ENCODE results near the gene PTEN. TPM values are rescaled to one million over a fixed set of nuclear protein-coding genes. Genes with fewer than 3 reads are reported as not detected.
"Not testable (repeated sequence)": the region's sequence is repeated elsewhere in the genome, so short reads cannot be mapped to it uniquely, and the experiment has no call there.

The PTEN gene
- total RNA-seq, 1 donor from 2014 or later, result 86.1 TPM

DNA sequence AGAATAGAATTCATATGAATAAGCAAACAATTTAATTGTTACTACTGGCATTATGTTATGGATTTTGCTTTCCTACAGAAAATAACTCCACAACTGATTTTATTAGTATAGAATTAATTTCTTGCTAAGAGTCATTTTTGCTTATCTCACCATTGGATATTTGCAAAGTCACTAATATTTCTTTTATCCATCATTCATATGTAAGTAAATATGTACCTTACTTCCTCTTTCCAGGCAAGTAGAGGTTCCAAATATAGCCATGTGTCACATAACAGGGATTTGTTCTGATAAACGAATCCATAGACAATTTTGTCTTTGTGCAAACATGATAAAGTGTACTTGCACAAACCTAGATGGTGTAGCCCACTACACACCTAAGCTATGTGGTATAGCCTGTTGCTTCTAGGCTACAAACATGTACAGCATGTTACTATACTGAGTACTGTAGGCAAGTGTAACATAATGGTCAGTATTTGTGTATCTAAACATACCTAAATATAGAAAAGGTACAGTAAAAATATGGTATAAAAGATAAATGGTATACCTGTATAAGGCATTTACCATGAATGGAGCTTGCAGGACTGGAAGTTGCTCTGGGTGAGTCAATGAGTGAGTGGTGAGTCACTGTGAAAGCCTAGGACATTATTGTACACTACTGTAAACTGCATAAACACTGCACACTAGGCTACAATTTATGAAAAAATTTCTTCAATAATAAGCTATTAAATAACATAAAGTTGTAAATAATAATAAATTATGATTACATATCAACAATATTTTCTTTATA lies 18.4 kb upstream of the PTEN start:
- intact Hi-C loops (cut with micrococcal nuclease), result no loop called here

DNA sequence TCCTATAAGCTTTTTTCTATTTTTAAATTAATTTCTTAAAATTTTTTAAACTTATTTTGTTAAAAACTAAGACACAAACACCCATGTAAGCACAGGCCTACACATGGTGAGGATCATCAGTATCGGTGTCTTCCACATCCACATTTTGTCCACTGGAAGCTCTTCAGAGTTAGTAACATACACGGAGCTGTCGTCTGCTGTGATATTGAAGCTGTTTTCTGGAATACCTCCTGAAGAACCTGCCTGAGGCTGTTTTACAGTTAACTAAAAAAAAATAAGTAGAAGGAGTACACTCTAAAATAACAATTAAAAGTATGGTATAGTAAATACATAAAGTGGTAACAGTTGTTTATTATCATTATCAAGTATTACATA lies 17.8 kb upstream of the PTEN start:
- intact Hi-C loops (cut with micrococcal nuclease), result no loop called here

DNA sequence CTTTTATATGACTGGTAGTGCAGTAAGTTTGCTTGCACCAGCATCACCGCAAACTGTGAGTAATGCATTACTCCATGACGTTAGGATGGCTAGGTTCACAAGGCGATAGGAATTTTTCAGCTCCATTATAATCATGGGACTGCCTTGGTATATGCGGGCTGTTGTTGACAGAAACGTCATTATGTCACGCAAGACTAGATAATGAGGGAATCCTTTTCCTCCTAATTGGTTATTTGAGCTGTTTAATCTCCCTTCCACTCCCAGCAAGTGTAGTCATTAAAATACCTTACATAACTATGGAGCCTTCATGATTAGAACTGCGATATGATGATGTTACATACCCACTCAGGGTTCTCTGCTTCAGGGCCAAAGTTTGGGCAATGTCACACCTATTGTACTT lies 17.4 kb upstream of the PTEN start:
- intact Hi-C loops (cut with micrococcal nuclease), result no loop called here

DNA sequence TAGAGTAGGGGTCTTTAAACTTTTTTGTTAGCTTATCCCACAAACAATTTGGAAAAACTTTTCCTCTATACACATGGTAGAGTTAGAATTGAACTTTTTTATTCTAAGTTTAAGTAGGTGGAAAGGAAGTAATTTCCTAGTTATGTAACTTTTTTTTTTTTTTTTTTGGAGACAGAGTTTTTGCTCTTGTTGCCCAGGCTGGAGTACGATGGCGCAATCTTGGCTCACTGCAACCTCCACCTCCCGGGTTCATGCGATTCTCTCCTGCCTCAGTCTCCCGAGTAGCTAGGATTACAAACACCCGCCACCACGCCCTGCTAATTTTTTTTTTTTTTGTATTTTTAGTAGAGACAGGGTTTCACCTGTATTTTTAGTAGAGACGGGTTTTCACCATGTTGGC lies 16.7 kb upstream of the PTEN start:
- intact Hi-C loops (cut with micrococcal nuclease), result not testable (repeated sequence)

DNA sequence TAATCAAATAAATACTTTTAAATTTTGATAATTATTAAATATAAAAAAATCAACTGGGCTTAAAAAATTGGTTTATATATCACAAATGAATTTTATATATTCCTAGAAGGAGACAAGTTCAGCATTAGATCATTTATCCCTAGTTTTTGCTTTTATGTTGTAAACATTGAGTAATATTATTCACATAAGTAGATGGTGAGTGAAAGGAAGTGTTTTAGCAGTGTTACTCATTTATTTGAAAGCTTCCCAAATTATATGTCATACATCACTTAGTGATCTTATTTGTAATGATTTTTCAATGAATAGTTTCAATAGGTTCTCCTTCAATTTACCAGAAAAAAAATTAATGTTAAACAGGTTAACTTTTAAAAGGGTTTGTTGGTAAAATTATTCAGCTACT lies 15.9 kb upstream of the PTEN start:
- intact Hi-C loops (cut with micrococcal nuclease), result no loop called here

DNA sequence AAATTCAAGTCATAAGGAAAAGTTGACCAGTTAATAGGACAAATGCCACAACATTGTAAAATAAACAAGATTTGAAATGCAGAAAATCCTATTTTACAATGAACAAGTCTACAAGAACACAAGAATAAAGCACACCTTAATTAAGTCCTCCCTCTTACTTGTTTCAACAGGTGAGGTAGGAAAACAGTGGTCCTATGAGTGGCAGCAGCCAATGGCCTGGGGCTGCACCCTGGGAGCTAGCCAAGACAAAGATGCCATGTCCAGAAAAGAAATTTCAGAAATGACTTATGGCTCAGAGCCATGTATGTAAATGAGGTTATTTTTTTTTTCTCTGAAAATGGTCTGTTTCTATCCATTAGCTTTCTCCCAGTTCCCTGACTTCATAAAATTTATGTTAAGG lies 14.4 kb upstream of the PTEN start:
- intact Hi-C loops (cut with micrococcal nuclease), result no loop called here

DNA sequence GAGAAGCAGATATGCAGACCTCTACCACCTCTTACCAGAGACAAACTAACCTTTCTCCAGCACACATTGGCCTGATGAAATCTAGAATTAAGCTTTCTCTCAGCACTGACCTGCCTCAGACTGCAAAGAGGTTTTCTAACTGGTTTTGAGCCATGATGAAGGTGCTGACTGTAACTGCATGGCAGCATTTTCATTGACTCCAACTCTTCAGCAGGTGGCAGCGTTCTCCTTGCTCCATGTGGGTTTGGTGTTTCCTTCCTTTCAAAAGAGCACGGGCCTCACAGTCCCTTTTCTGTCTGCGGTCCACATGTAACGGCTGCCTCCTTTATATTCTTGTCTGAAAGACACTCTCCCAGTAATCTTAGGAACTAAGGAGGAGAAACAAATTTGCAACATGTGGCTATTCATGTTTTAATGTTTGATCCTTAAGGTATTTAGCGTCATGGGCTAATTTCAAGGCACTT lies 12.7 kb upstream of the PTEN start:
- intact Hi-C loops (cut with micrococcal nuclease), result loop anchor here (1.0 kb wide), 1 partner anchor 703 kb away; no protein-coding TSS in a partner anchor

DNA sequence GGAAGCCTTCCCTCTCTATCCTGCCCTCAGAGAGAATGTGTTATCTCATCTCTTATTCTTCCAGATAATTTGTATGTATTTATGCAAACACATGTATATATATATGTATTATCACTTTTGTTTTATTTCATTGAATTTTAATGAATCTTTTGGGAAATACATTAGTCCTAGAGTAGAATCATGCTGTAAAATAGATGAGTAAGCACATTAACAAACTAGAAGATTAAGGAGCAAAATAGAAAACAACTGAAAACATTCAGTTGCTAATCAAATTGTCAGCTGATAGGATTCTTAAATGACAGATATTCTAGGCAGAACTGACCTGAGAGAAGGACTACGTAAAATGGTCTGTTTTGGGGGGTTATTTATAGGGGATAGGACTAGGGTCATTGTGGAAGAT lies 11.3 kb upstream of the PTEN start:
- intact Hi-C loops (cut with micrococcal nuclease), result no loop called here

DNA sequence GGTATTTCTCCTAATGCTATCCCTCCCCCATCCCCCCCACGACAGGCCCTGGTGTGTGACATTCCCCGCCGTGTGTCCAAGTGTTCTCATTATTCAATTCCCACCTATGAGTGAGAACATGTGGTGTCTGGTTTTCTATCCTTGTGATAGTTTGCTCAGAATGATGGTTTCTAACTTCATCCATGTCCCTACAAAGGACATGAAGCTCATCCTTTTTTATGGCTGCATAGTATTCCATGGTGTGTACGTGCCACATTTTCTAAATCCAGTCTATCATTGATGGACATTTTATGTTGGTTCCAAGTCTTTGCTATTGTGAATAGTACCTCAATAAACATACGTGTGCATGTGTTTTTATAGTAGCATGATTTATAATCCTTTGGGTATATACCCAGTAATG lies 8.2 kb upstream of the PTEN start:
- intact Hi-C loops (cut with micrococcal nuclease), result not testable (repeated sequence)

DNA sequence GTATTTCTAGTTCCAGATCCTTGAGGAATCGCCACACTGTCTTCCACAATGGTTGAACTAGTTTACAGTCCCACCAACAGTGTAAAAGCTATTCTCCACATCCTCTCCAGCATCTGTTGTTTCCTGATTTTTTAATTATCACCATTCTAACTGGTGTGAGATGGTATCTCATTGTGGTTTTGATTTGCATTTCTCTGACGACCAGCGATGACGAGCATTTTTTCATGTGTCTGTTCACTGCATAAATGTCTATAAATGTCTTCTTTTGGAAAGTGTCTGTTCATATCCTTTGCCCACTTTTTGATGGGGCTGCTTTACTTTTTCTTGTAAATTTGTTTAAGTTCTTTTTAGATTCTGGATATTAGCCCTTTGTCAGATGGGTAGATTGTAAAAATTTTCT lies 7.8 kb upstream of the PTEN start:
- intact Hi-C loops (cut with micrococcal nuclease), result not testable (repeated sequence)

DNA sequence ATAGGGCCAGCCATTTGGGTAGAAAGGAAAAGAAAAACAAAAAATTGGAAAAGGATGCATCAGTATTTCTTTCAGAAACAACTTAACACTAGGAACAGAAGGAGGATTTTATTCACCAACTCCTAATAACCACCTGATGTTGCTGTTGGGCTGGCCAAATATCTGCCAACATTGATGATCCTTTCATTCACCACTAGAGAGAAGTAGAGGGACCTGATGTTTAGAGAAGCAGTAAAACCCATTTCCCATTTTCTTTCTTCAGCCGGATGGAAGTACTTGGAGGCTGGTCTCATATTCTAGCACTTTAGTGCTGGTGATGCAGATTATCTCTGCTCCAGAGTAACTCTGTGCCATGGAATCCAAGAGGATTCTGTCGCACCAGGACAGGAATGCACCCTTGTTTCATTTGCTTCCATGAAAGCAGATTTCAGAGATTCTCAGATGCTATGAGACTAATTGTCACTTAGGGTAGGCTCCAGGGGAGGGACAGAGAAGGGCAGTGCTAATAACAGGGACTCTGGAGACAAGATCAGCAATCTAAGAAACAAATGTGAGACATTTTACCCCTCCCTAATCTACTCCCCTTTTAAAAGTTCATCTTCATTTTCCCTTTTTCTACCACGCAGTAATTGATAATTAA lies 3.1 kb upstream of the PTEN start:
- intact Hi-C loops (cut with micrococcal nuclease), result loop anchor here (1.0 to 10.0 kb wide), 7 partner anchors 57 to 975 kb away; partner anchors contain the start of gene PAPSS2

DNA sequence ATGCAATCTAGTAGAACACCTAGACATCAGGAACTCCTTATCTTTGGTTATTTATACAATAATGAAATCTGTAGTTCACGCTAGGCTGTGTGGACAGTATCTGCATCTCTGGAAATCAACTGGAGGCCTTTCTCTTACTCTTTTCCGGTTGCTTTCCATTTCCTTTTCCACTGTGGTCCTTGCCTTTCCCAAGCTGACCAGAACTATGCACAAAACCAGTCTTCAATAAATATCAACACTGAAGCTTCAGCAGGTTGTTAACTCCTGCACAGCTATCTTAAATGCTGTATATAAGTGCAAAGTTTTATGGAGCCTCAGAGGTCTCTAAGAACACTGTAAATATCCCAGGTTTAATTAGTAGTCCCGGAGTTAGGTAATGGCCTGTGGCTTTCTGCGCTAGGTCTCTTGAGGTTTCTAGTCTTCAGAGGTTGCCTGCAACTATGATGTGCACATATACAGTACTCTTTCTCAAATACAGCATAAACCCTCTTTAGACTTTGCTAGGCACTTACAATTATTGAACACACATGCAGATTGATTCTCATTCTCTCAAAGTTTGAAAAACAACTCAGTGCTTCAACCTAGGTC lies 2.5 kb upstream of the PTEN start:
- intact Hi-C loops (cut with micrococcal nuclease), result loop anchor here (1.0 to 10.0 kb wide), 7 partner anchors 56 to 974 kb away; partner anchors contain the start of gene PAPSS2

DNA sequence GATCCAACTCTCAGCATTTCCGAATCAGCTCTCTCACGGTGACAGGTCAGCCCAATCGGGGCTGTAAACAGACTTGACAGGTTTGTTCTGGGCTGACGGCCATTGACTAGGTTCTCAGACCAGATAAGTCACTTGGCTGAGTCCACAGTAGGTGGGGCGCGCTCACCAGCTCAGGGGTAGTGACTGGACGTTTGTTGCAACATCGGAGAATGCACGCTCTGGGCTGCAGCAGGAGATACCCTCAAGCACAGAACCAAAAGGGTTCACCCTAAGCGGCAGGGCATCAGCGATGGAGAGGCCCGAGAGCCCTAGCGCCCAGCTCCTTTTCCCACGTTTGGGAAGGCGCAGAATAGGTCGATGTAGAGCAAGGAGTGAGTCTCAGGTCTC lies 1.9 kb upstream of the PTEN start:
- intact Hi-C loops (cut with micrococcal nuclease), result loop anchor here (5.0 to 10.0 kb wide), 5 partner anchors 56 to 973 kb away; partner anchors contain the start of gene PAPSS2

DNA sequence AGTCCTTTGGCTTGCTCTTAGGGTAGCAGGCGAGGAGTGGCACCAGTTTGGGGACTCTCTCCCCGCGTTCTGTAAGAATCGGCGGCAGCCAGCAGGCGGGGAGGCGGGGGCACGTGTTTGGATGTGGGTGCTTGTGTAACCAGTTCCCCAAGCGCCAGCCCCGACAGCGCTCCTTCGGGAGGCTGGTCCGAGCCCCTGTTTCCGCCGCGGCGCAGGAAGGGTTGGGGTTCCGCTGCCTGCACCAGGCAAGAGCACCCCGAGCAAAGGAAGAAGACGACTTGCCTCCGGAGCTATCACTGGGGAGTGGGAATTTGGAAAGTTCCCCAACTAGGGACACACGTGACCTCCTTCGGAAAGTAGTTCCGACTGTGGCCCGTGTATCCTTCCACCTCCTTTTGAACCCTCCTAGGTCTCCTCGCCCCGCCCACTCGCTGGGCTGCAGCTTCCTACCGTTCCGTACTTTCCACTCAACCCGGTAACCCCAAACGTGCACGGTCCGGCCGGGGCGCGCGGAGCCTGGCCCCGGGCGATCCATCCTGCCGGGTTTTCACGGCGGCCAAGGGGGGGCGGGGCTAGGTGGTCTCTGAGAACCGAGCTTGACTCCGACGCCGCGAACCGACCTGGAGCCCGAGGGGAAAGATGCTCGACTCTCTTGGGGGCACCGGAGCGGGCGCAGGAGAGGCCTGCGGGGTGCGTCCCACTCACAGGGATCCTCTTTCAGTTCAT lies 1.3 kb upstream of the PTEN start:
- intact Hi-C loops (cut with micrococcal nuclease), result loop anchor here (1.0 to 10.0 kb wide), 11 partner anchors 44 to 1018 kb away; partner anchors contain the start of genes ATAD1, GLUD1, PAPSS2 and SHLD2

DNA sequence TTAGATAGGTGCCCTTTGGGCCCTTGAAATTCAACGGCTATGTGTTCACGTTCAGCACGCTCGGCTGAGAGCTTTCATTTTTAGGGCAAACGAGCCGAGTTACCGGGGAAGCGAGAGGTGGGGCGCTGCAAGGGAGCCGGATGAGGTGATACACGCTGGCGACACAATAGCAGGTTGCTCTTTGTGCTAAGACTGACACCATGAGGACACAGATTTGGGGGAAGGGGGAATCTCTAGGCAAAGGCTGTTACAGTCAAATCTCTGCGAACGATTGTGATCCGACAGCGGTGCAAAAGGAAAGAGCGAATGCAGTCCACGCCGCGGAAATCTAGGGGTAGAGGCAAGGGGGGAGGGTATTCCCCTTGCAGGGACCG lies 759 bp upstream of the PTEN start:
- intact Hi-C loops (cut with micrococcal nuclease), result loop anchor here (1.0 to 10.0 kb wide), 12 partner anchors 44 to 1018 kb away; partner anchors contain the start of genes ATAD1, GLUD1, PAPSS2 and SHLD2

DNA sequence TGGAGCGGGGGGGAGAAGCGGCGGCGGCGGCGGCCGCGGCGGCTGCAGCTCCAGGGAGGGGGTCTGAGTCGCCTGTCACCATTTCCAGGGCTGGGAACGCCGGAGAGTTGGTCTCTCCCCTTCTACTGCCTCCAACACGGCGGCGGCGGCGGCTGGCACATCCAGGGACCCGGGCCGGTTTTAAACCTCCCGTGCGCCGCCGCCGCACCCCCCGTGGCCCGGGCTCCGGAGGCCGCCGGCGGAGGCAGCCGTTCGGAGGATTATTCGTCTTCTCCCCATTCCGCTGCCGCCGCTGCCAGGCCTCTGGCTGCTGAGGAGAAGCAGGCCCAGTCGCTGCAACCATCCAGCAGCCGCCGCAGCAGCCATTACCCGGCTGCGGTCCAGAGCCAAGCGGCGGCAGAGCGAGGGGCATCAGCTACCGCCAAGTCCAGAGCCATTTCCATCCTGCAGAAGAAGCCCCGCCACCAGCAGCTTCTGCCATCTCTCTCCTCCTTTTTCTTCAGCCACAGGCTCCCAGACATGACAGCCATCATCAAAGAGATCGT lies 598 bp downstream of the PTEN start:
- intact Hi-C loops (cut with micrococcal nuclease), result loop anchor here (1.0 to 10.0 kb wide), 8 partner anchors 53 to 971 kb away; partner anchors contain the start of genes GLUD1, PAPSS2 and SHLD2

DNA sequence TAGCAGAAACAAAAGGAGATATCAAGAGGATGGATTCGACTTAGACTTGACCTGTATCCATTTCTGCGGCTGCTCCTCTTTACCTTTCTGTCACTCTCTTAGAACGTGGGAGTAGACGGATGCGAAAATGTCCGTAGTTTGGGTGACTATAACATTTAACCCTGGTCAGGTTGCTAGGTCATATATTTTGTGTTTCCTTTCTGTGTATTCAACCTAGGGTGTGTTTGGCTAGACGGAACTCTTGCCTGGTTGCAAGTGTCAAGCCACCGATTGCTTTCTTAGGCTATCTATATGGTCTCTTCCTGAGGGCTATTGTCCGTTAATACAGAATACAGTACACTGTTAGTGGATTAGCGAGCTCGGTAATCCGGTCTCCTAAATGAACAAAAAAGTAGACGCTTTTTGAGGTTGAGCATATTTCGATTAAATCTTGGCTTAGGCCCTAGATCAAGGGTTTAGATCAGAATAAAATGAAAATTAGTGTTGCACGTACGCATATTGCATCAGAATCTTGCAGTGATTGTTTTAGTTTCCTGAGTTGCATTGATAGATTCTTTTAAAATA lies 1.2 kb downstream of the PTEN start:
- intact Hi-C loops (cut with micrococcal nuclease), result loop anchor here (5.0 to 10.0 kb wide), 5 partner anchors 53 to 970 kb away; partner anchors contain the start of gene PAPSS2

DNA sequence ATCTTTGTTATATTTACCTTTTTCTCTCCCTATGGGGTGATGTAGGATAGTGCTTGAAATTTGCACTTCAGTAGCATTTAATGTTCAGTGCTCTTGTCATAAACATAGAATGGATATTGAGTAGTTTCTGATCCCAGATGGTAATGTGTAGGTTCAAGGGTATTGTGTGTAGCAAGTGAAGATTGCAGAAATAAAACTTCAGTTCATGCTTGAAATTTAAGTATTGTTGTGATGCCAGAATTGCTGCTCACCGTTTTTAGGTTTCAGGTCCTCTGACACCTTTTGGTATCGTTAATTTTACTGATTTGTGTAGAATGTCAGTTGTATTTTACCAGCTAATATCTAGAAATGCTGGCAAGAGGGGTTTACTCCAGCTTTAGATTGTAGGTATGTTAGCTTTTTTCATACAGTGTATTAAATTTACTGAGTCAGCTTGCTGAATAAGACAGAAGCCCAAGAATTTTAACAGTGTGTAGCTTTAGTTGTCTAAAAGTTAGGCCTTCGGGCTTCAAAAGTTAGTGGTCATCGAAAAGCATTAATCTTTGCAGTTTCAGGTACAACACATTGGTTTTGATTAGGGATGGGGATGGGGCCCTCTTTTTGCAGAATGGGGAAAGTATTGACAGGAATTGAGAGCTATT lies 1.9 kb downstream of the PTEN start:
- intact Hi-C loops (cut with micrococcal nuclease), result loop anchor here (10.0 kb wide), 2 partner anchors 199 to 969 kb away; no protein-coding TSS in a partner anchor

DNA sequence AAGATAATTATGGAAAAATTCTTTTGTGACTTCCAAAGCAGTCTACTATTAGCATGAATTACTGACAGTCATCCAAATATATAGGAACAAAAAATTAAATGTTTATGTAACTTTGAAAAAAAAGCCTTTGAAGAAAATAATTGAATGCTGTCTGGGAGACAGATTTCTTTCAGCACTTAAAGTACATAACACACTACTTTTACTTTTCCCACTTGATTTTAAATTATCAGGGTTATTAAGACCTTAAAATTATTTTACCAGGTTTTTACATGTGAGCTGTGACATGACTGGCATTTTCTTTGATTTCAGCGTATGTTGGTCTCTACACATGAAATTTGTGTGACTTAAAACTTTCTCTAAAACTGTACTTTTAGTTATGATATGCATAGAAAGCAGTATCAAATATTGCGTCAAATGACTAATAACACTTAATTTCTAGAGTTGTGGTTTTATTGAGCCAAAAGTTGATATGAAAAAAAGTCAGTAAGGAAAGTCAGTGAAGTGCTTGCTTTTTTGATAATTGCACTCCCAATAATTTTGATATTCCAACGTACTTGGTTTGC lies 3.1 kb downstream of the PTEN start:
- intact Hi-C loops (cut with micrococcal nuclease), result loop anchor here (10.0 kb wide), 2 partner anchors 198 to 968 kb away; no protein-coding TSS in a partner anchor

All from T-helper 2 cell treated with Interferon-gamma antibody and Interleukin-4, amounts not matched to agents 100 ng/mL and 5 ng/mL, for 36 hours (primary cell).